ENCODE data around the gene NLGN1.

NLGN1 gene

GRCh38 chr3:173846584-173846983 lies 449.0 kb downstream of the NLGN1 start:
- no peak for DNase-seq (ENCODE audit: low spot score)

GRCh38 chr3:173849489-173849888 lies 451.9 kb downstream of the NLGN1 start:
- DNase-seq (ENCODE audit: low spot score) = no peak

GRCh38 chr3:173857154-173857553 lies 459.6 kb downstream of the NLGN1 start:
- no peak for DNase-seq (ENCODE audit: low spot score)

GRCh38 chr3:173862701-173863100 lies 465.2 kb downstream of the NLGN1 start:
- DNase-seq (ENCODE audit: low spot score) = no peak

- DNase-seq (ENCODE audit: low spot score) = no peak
These were observed 466.0 kb downstream of the NLGN1 start for GRCh38 chr3:173863551-173863950.

GRCh38 chr3:173865900-173866498 lies 468.5 kb downstream of the NLGN1 start:
- no peak for DNase-seq (ENCODE audit: low spot score)

GRCh38 chr3:173869766-173870165 lies 472.2 kb downstream of the NLGN1 start:
- no peak for DNase-seq (ENCODE audit: low spot score)

GRCh38 chr3:173870976-173871375 lies 473.4 kb downstream of the NLGN1 start:
- DNase-seq (ENCODE audit: low spot score) = no peak

- DNase-seq (ENCODE audit: low spot score) = no peak
These were observed 478.2 kb downstream of the NLGN1 start for GRCh38 chr3:173875790-173876189.

GRCh38 chr3:173876476-173876875 lies 478.9 kb downstream of the NLGN1 start:
- DNase-seq (ENCODE audit: low spot score) = no peak

- no peak for DNase-seq (ENCODE audit: low spot score)
These were observed 490.3 kb downstream of the NLGN1 start for GRCh38 chr3:173887888-173888287.

GRCh38 chr3:173889596-173889995 lies 492.1 kb downstream of the NLGN1 start:
- no peak for DNase-seq (ENCODE audit: low spot score)

- no peak for DNase-seq (ENCODE audit: low spot score)
These were observed 492.5 kb downstream of the NLGN1 start for GRCh38 chr3:173890091-173890490.

GRCh38 chr3:173891272-173892100 lies 493.9 kb downstream of the NLGN1 start:
- no peak for DNase-seq (ENCODE audit: low spot score)

GRCh38 chr3:173892547-173892946 lies 495.0 kb downstream of the NLGN1 start:
- DNase-seq (ENCODE audit: low spot score) = no peak

- DNase-seq (ENCODE audit: low spot score) = no peak
These were observed 495.5 kb downstream of the NLGN1 start for GRCh38 chr3:173893066-173893465.

- DNase-seq (ENCODE audit: low spot score) = no peak
These were observed 496.3 kb downstream of the NLGN1 start for GRCh38 chr3:173893835-173894234.

- no peak for DNase-seq (ENCODE audit: low spot score)
These were observed 500.1 kb downstream of the NLGN1 start for GRCh38 chr3:173897631-173898030.

- DNase-seq (ENCODE audit: low spot score) = no peak
These were observed 504.1 kb downstream of the NLGN1 start for GRCh38 chr3:173901649-173902048.

- DNase-seq (ENCODE audit: low spot score) = no peak
These were observed 504.9 kb downstream of the NLGN1 start for GRCh38 chr3:173902401-173902800.

- no peak for DNase-seq (ENCODE audit: low spot score)
These were observed 505.3 kb downstream of the NLGN1 start for GRCh38 chr3:173902871-173903270.

GRCh38 chr3:173905381-173905780 lies 507.8 kb downstream of the NLGN1 start:
- no peak for DNase-seq (ENCODE audit: low spot score)

GRCh38 chr3:173911446-173911845 lies 513.9 kb downstream of the NLGN1 start:
- DNase-seq (ENCODE audit: low spot score) = no peak

- no peak for DNase-seq (ENCODE audit: low spot score)
These were observed 514.6 kb downstream of the NLGN1 start for GRCh38 chr3:173912126-173912525.
